A673 (cell line): ENCODE data around the gene SLC7A10. TPM values are rescaled to one million over a fixed set of nuclear protein-coding genes. Genes with fewer than 3 reads are reported as not detected.

ENCODE experiments used
- BruUV-seq: library from RNA; stranded (reverse); fragments of 400-500 nt; replicated peaks from 2 replicates; lab custom pipeline; 2021; lab: Mats Ljungman, UMichigan
- CTCF ChIA-PET: fragments of 300-600 bp; sonication (Branson Sonifier 250); formaldehyde crosslinking; loops from one replicate; lab custom pipeline; 2022; ENCODE audit warnings: antibody characterized with exemption; lab: Charles Lee
- POLR2A ChIA-PET: fragments of 300-600 bp; sonication (Branson Sonifier 250); formaldehyde crosslinking; loops from one replicate; lab custom pipeline; 2022; ENCODE audit warnings: antibody characterized with exemption; ENCODE audit not compliant: low non-redundant PET; lab: Charles Lee
- DNase-seq: peaks from one replicate; pipeline ENCODE4 v3.0.0-alpha.2; 2015; ENCODE audit warnings: low spot score
- H3K27ac ChIP-seq: fragments of 200-600 bp; sonication (generic); 2 replicates; pipeline ENCODE4 v1.5.1; 2016; ENCODE audit warnings: mixed run types, low read depth, mild to moderate bottlenecking, mixed read lengths, antibody characterized with exemption, low read length; ENCODE audit not compliant: poor library complexity, severe bottlenecking
- H3K27me3 ChIP-seq: fragments of 200-600 bp; sonication (generic); replicated peaks from 2 replicates; pipeline ENCODE4 v1.6.1; 2017; ENCODE audit warnings: mixed run types, low read depth, mild to moderate bottlenecking, mixed read lengths, antibody characterized with exemption, low read length; ENCODE audit not compliant: insufficient read depth, poor library complexity
- H3K36me3 ChIP-seq: fragments of 200-600 bp; sonication (generic); 2 replicates; pipeline ENCODE4 v1.6.1; 2016; ENCODE audit warnings: mixed run types, mild to moderate bottlenecking, mixed read lengths, antibody characterized with exemption, low read length; ENCODE audit not compliant: insufficient read depth, poor library complexity, severe bottlenecking
- H3K4me1 ChIP-seq: fragments of 200-600 bp; sonication (generic); 2 replicates; pipeline ENCODE4 v1.6.1; 2017; ENCODE audit warnings: mixed run types, mild to moderate bottlenecking, mixed read lengths, antibody characterized with exemption, low read length; ENCODE audit not compliant: insufficient read depth, poor library complexity, severe bottlenecking
- H3K4me3 ChIP-seq: fragments of 200-600 bp; sonication (generic); 2 replicates; pipeline ENCODE4 v1.5.1; 2016; ENCODE audit warnings: low read depth, mixed run types, mild to moderate bottlenecking, mixed read lengths, low read length; ENCODE audit not compliant: poor library complexity, severe bottlenecking
- H3K9me3 ChIP-seq: fragments of 200-600 bp; sonication (generic); 2 replicates; pipeline ENCODE4 v1.6.1; 2016; ENCODE audit warnings: mixed run types, low read depth, mild to moderate bottlenecking, mixed read lengths, antibody characterized with exemption, low read length; ENCODE audit not compliant: poor library complexity, severe bottlenecking
- EZH2 ChIP-seq: fragments of 200-600 bp; sonication (generic); IDR thresholded peaks from 2 replicates; pipeline ENCODE4 v1.6.1; 2017; ENCODE audit warnings: borderline replicate concordance, low read depth, mild to moderate bottlenecking, mixed read lengths, antibody characterized with exemption, low read length; ENCODE audit not compliant: poor library complexity, severe bottlenecking
- intact Hi-C: fragments of 100-400 bp; cut with micrococcal nuclease; formaldehyde crosslinking; loops from one replicate; pipeline ENCODE4 v1.10.0; 2022; ENCODE audit not compliant: unreplicated experiment
- total RNA-seq: library from RNA; stranded (reverse); gene quantifications from 2 replicates; pipeline ENCODE4 v1.2.3, GENCODE V29; 2021
- TF ChIP-seq, protein P1 (sequence below): fragments of 300-800, 200-600 bp; sonication (generic); conservative IDR thresholded peaks from 2 replicates; pipeline ENCODE4 v1.5.1; 2017; ENCODE audit warnings: low read depth, mild to moderate bottlenecking, antibody characterized with exemption, low read length, moderate library complexity, mixed read lengths

Gene SLC7A10
- total RNA-seq, 1 experiment from 2014 or later: 0.17 TPM

DNA sequence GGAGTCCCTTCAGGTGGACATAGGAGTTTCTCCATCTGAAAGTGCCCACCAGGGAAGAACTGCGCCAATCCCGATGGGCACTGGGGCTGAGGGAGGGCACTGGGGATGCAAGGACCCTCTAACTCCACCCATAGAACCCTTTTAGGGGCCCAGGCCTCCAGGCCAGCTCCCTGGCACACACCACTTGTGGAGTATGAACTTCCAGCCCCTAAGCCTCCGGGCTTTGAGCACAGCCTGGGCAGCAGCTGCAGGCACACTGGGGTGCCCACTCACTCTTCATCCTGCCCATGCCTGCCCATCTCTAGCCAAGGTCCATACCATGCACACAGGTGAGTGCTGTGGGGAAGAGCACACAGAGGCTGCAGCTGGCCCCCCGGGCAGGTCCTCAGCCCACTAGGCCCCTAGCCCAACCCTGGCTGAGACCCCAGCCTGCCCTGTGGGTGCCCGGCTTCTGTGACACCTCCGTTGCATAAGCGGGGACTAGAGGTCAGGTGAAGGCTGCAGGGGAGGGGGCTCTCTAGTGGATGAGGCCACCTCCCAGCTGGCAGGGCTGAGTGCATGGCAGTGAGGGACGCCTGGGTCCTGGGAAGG lies 14.6 kb upstream of the SLC7A10 start:
- H3K27ac ChIP-seq: no peak overlapping the region
- no peaks in the 10 kb centered on the region for H3K36me3 ChIP-seq
- ChIA-PET CTCF (interaction anchor here (0.6 to 0.9 kb wide), 3 partner anchors 26 to 1052 kb away, joined by 3 to 8 read pairs (median 6); no protein-coding TSS in a partner anchor), POLR2A (no interaction called here)
- TF ChIP-seq, protein P1, sequence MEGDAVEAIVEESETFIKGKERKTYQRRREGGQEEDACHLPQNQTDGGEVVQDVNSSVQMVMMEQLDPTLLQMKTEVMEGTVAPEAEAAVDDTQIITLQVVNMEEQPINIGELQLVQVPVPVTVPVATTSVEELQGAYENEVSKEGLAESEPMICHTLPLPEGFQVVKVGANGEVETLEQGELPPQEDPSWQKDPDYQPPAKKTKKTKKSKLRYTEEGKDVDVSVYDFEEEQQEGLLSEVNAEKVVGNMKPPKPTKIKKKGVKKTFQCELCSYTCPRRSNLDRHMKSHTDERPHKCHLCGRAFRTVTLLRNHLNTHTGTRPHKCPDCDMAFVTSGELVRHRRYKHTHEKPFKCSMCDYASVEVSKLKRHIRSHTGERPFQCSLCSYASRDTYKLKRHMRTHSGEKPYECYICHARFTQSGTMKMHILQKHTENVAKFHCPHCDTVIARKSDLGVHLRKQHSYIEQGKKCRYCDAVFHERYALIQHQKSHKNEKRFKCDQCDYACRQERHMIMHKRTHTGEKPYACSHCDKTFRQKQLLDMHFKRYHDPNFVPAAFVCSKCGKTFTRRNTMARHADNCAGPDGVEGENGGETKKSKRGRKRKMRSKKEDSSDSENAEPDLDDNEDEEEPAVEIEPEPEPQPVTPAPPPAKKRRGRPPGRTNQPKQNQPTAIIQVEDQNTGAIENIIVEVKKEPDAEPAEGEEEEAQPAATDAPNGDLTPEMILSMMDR: no peak
- TF ChIP-seq EZH2: no peak
- H3K4me1 ChIP-seq: no peaks in the 10 kb centered on the region
- H3K4me3 ChIP-seq: no peak overlapping the region
- no peak for DNase-seq
- no peaks in the 10 kb centered on the region for H3K27me3 ChIP-seq
- H3K9me3 ChIP-seq: no peaks in the 10 kb centered on the region
- intact Hi-C loops: loop anchor here (5.0 kb wide), 1 partner anchor 532 kb away; no protein-coding TSS in a partner anchor
- no TSS peak for BruUV-seq

DNA sequence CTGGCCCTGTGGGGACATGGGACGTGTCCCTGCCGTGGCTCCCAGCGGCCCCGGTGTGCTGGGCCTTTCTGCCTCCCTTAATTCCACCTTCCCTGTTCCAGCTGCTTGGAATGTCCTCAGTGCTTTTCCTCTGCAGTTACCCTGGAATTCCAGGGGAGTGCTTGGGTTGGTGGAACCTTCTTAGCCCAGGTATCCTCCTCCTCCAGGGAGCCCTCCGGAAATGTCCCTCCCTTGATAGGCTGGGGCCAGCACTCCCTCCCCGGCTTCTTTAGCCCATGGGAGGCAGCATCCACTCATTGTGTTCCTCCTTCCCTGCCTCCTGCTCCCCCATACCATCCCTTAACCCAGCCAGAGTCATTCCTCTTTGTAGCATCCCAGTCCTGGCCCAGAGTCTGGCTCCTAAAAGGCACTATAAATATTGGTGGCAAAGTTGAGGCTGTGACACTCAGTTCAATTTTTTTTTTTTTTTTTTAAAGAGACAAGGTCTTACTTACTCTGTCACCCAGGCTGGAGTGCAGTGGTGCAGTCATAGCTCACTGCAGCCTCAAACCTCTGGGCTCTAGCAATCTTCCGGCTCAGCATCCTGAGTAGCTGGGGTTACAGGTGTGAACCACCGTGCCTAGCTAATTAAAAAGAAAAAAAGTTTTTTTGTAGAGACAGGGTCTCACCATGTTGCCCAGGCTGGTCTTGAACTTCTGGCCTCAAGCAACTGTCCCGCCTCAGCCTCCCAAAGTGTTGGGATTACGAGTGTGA lies 13.7 kb upstream of the SLC7A10 start:
- Histone ChIP-seq H3K27ac (no peak overlapping the region), H3K9me3 (no peaks in the 10 kb centered on the region), H3K4me3 (no peak overlapping the region), H3K36me3 (no peaks in the 10 kb centered on the region), H3K4me1 (no peaks in the 10 kb centered on the region), H3K27me3 (no peaks in the 10 kb centered on the region)
- ChIA-PET POLR2A (no interaction called here), CTCF (interaction anchor here (0.6 to 0.7 kb wide), 2 partner anchors 25 to 1053 kb away, joined by 3 to 6 read pairs; no protein-coding TSS in a partner anchor)
- TF ChIP-seq, protein P1: no peak
- TF ChIP-seq EZH2: no peak
- no peak for DNase-seq
- no TSS peak for BruUV-seq
- intact Hi-C loops: no loop called here

DNA sequence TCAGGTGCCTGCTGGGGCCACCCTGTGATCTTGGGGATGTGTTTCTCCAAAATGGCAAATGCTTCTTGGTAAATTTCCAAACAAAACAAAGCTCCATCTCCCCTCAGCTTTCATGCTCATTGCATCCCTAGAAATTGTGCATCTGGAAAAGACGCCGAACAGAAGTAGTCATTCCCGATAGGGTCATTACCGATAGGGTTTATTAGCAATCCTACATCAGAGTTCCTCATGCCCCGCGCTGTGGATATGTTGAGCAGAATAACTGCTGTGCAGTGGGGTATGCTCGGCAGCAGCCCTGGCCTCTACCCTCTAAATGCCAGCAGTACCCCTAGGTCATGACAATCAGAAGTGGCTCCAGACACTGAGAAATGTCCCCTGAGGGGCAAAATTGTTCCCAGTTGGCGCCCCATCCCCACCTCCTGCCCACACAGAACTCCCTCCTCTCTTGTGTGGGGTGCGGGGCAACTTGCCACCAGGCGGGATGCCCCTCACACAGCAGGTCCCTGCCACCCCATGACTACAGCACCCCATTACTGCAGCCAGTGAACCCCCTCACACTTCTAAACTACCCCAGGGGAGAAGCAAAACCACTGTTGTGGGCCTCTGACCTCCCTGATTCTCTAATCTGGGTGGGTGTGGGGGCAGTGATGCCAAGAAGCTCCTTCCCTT lies 13.0 kb upstream of the SLC7A10 start:
- intact Hi-C loops: no loop called here
- TF ChIP-seq, protein P1: no peak
- no peak for TF ChIP-seq EZH2
- no peaks in the 10 kb centered on the region for H3K9me3 ChIP-seq
- H3K27me3 ChIP-seq: no peaks in the 10 kb centered on the region
- BruUV-seq: no TSS peak
- DNase-seq: no peak
- H3K4me3 ChIP-seq: no peak overlapping the region
- H3K27ac ChIP-seq: no peak overlapping the region
- POLR2A ChIA-PET: no interaction called here
- H3K36me3 ChIP-seq: no peaks in the 10 kb centered on the region
- CTCF ChIA-PET: no interaction called here
- H3K4me1 ChIP-seq: no peaks in the 10 kb centered on the region
